Fibroblast of villous mesenchyme (primary cell): ENCODE measurements around the gene PDZRN3. TPM values are rescaled to one million over a fixed set of nuclear protein-coding genes. Genes with fewer than 3 reads are reported as not detected.
A peak's percentile ranks its signal among the peaks of the same experiment; 100 is the strongest.

Source experiments
- DNase-seq: peaks from one replicate; pipeline ENCODE4 v3.0.0-alpha.2; 2010; ENCODE audit warnings: low read depth
- H3K4me3 ChIP-seq: 2 replicates; pipeline ENCODE4 v1.5.1; 2011; ENCODE audit warnings: low read depth, mild to moderate bottlenecking, low read length
- total RNA-seq: library from RNA; depleted of rRNA; stranded (reverse); fragments of >200 nt; gene quantifications from 2 replicates; pipeline ENCODE4 v1.2.3, GENCODE V29; 2012
- TF ChIP-seq, protein P1 (sequence below): IDR thresholded peaks from 2 replicates; pipeline ENCODE4 v1.5.1; 2012; ENCODE audit warnings: low read depth, mild to moderate bottlenecking, low read length; ENCODE audit not compliant: insufficient read depth

Gene PDZRN3
- total RNA-seq, 1 donor = 33.7 TPM

DNA sequence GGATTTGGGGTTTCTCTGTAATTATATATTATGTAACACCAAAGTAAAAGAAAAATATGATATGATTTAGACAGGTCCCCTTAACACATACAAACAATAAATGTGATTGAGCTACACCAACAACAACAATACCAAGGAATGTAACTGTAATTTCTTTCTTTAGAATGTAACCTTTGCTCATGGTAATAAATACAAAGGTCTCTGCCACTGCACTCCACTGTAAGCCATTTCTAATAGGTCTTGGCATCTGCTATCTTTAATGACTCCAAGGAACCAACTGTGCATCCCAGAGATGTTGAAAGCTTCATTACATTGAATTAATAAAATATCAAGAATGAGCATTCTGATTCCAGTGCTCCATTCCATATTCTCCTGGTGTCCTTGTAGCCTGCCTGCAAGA, 88.8 kb downstream of the PDZRN3 start:
- TF ChIP-seq, protein P1, sequence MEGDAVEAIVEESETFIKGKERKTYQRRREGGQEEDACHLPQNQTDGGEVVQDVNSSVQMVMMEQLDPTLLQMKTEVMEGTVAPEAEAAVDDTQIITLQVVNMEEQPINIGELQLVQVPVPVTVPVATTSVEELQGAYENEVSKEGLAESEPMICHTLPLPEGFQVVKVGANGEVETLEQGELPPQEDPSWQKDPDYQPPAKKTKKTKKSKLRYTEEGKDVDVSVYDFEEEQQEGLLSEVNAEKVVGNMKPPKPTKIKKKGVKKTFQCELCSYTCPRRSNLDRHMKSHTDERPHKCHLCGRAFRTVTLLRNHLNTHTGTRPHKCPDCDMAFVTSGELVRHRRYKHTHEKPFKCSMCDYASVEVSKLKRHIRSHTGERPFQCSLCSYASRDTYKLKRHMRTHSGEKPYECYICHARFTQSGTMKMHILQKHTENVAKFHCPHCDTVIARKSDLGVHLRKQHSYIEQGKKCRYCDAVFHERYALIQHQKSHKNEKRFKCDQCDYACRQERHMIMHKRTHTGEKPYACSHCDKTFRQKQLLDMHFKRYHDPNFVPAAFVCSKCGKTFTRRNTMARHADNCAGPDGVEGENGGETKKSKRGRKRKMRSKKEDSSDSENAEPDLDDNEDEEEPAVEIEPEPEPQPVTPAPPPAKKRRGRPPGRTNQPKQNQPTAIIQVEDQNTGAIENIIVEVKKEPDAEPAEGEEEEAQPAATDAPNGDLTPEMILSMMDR = no peak
- DNase-seq = no peak
- no peak overlapping the region for H3K4me3 ChIP-seq

DNA sequence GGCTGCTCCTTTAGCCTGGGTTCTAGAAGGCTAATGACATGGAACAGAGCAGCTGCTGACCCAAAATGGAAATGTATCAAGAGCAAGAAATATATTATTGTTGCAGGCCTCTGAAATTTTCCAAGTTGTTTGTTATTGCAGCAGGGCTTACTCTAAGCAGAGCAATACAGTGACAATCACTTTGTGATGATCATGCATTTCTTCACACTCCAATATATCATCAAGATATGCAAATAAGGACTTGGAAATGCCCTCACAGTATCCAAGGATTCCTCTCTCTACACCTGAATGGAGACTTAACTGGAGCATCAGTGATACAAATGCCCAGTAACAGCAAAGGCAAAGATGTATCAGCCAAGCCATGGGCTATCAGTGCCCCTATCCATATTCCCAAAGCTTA, 89.6 kb downstream of the PDZRN3 start:
- DNase-seq = no peak
- no peak overlapping the region for H3K4me3 ChIP-seq
- TF ChIP-seq, protein P1 = no peak

- H3K4me3 ChIP-seq = no peak overlapping the region
- TF ChIP-seq, protein P1 = no peak
- DNase-seq = peak; percentile 92
Observed at GRCh38 chr3:73530022-73530396, 94.7 kb downstream of the PDZRN3 start.

DNA sequence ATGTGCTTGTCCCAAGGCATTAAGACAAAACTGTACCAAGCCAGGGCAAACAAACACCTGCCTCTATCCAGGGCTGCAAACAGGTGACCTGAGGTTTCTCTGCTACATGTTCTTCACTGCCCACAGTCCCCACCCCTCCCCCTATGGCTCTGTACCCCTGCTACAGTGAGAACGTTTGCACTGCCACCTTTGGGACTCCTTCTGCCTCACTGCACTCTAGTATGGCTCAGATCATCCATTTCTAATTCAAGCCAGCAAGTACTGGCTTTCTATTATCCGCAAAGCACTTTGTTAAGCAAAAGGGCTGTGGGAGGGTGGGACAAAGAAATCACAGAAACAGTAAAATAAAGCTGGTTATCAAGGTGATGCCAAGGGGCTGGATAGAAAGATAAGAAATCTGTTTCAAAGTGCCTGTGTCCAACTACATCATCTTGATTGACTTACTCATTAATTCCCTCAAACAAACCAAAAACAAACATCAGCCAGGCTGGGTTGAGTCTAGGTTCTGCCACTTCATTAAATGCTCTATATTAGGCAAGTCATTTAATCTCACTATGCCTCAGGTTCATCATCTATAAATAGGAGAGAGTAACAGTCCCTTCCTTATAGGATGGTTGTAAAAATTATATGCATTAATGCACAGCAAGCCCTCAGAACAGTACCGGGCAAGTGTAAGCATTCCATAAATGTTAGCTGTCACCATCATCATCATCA, 95.3 kb downstream of the PDZRN3 start:
- TF ChIP-seq, protein P1 = no peak
- no peak for DNase-seq
- H3K4me3 ChIP-seq = no peak overlapping the region

GRCh38 chr3:73525591-73525990, 99.2 kb downstream of the PDZRN3 start:
- TF ChIP-seq, protein P1 = no peak
- DNase-seq = no peak
- no peak overlapping the region for H3K4me3 ChIP-seq

- TF ChIP-seq, protein P1 = no peak
Observed at GRCh38 chr3:73523661-73524060, 101.1 kb downstream of the PDZRN3 start.

More at GRCh38 chr3:73523661-73524060, 101.1 kb downstream of the PDZRN3 start:
- no peak overlapping the region for H3K4me3 ChIP-seq
- no peak for DNase-seq
